T1000 (cell line): ENCODE measurements around the gene DOK7.
"Not testable (repeated sequence)": the region's sequence is repeated elsewhere in the genome, so short reads cannot be mapped to it uniquely, and the experiment has no call there.

Experiments used
- DNase-seq: peaks from one replicate; lab custom pipeline; 2025; ENCODE audit warnings: mixed read lengths; lab: John Stamatoyannopoulos, UW

Gene DOK7

DNA sequence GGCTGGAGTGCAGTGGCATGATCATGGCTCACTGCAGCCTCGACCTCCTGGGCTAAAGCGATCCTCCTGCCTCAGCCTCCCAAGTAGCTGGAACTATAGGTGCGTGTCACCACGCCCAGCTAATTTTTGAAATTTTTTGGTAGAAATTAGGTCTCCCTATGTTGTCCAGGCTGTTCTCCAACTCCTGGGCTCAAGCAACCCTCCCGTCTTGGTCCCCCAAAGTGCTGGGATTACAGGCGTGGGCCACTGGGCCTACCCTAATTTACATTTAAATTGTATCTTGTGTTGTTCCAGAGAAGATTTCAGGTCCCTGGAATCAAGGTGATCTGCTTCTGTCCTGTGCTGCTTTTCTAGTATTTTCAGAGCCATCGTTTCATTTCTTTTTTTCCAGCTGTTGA lies 70.3 kb downstream of the DOK7 start:
- DNase-seq, result no peak

GRCh38 chr4:3535812-3536211 lies 72.7 kb downstream of the DOK7 start:
- DNase-seq, result not testable (repeated sequence)

- not testable (repeated sequence) for DNase-seq
These were observed 75.8 kb downstream of the DOK7 start for GRCh38 chr4:3538906-3539305.

GRCh38 chr4:3543415-3543814 lies 80.3 kb downstream of the DOK7 start:
- not testable (repeated sequence) for DNase-seq
